ENCODE data around the gene ADORA1. TPM values are rescaled to one million over a fixed set of nuclear protein-coding genes. Genes with fewer than 3 reads are reported as not detected.

ADORA1 gene
- total RNA-seq, 1 donor from 2014 or later, result 1.8 TPM

DNA sequence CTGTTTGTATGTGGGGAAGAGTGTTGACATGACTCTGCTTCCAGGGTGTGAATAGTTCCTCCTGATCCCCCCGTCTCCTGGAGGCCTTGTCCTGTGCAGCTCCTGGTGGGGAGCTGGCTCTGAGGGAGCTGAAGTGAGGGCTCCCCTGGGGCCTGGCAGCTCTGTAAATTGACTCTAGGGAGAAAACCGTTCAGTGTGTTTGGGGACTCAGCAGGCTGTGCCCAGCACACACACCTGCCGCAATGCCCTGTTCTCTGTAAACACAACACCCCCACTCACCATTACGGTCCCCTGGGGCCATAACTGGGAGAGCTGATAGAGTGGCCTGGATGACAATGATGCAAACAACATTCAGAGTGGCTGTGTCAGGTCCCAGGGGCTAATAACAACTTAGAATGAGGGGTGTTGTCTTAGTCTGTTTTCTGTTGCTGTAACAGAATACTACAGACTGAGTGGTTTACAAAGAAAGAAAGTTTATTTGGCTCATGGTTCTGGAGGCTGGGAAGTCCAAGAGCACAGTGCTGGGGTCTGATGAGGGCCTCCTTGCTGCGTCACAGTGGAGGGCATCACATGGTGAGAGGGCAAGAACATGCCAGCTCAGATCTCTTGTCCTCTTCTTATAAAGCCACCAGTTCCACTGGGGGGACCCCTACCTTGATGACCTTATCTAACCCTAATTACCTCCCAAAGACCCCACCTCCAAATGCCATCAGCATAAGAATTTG is 15.3 kb downstream of the ADORA1 start:
- no peak for DNase-seq

DNA sequence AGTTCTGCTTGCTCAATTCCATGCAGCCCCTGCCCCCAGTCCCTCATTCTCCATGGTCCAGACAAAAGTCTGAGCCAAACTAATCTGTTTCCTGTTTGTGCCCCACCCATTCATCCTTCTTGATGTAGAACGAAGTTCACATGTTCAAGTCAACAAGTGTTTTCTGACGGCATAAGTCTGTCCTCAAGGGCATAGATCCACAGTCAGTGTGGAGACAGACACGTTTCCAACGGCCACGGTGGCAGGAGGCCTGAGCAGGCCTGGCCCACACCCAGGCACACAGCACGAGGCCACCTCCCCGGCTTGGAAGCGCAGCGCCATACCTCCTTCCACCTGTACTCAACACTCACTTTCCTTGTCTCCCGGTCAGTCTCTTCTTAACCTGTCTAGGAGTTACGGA is 16.1 kb downstream of the ADORA1 start:
- no peak for DNase-seq

GRCh38 chr1:203144661-203145060 is 17.1 kb downstream of the ADORA1 start:
- DNase-seq, result no peak

DNA sequence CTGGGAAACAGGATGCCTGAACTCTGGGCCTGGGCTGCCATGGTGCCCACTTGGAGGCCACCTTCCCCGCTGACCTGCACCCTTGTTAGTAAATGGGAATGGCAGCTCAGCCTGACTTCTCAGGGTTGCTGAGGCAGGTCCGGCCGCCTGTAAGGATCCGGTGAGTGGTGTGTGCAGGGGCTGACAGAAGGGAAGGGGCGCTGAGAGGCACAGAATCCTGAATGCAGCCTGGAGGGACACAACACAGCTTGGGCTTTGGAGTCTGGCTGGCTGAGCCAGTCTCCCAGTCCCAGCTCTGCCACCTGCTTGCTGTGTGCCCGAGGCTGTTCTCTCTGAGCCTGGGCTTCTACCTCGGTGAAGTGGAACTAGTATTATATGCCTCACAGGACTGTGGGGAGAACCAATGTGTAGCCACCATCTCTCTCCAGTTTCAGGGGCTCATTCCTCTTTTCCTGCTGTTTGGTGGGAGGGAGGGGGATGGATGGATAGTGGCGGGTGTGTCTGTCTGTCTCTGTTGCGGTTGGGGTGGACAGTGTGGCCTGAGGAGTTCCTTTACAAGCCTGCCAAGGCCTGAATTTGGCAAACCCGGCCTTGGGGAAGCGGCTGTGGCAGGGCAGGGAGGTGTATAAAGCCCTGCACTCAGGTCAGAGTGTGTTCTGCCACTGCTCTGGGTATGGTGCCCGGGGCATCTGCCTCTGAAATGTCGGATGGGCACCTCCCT is 18.0 kb downstream of the ADORA1 start:
- DNase-seq, result no peak

GRCh38 chr1:203146042-203146369 is 18.5 kb downstream of the ADORA1 start:
- no peak for DNase-seq

DNA sequence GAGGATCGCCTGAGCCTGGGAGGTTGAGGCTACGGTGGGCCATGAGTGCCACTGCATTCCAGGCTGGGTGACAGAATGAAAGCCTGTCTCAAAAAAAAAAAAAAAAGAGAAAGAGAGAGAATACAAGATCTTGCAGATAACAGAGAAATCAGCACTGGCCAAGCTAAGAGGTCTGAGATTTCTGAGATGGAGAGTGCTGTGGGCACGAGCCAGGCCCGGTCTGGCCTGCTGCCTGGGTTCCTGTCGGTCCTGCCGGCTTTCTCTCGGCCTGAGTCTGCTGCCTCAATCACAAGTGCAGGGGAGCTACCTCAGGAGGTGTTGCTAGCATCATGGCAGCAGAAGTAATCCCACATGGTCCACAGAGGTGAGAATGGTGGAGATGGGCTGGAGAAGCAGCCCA is 19.0 kb downstream of the ADORA1 start:
- no peak for DNase-seq

DNA sequence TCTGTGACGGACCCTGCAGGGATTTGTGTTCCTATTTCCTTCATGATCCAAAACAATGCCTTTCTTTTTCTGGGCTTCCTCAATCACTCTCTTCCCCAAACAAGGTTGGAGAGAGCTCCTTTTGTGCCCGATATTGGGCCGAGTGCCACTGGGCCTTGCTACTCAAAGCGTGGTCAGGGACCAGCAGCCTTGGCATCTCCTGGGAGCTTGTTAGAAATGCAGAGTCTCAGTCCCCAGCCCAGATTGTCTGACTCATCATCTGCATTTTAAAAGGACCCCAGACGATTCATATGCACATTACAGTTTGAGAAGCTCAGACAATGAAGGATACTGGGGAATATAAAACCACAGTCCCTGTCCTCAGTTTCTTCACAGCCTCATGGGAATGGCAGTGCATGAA is 19.9 kb downstream of the ADORA1 start:
- no peak for DNase-seq

GRCh38 chr1:203148127-203148526 is 20.6 kb downstream of the ADORA1 start:
- no peak for DNase-seq

DNA sequence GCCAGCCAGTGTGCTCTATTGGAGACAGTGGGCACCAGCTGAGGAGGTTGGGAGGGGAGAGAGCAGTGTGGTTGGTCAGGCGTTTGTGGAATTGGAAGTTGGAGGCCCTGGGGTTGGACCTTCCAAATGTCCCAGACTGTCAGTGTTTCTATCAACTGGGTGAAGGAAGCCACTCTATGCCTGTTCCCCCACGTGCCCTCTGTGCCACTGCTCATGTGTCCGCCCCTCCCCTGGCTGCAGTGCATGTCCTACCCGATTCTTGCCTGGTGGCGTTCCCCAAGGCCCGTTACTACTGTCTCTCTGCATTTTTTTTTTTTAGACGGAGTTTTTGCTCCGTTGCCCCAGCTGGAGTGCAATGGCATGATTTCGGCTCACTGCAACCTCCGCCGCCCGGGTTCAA is 21.1 kb downstream of the ADORA1 start:
- no peak for DNase-seq

DNA sequence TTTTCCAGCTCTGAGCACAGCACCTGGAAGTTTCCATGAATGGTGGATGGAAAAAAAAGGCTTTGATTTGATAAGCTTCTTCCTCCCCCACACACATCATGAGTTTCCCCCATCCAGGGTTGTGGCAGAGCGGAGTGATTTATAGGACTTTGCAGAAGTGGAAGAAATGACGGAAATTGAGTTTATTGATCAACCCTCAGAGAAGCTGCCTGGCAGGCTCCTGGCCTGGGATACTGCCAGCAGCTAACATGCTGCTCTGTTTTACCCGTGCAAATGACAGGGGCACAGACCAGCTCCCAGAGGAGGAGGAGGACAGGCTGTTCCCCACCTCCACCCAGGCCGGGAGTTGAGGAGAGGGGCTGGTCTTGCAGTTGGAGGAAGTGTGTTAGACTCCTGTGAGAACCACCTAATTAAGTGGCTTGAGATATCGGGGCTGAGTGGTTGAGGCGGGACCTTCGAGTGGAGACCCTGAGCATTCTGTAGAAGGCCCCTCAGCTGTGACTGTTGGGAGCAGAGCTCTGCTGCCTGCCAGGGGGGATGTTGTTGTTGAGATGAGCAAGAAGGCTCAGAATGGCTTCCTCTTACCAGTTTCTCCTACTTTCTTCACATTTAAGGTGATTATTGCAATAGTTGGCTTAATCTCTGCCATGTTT is 21.8 kb downstream of the ADORA1 start:
- DNase-seq, result no peak

GRCh38 chr1:203150511-203151297 is 23.2 kb downstream of the ADORA1 start:
- no peak for DNase-seq

DNA sequence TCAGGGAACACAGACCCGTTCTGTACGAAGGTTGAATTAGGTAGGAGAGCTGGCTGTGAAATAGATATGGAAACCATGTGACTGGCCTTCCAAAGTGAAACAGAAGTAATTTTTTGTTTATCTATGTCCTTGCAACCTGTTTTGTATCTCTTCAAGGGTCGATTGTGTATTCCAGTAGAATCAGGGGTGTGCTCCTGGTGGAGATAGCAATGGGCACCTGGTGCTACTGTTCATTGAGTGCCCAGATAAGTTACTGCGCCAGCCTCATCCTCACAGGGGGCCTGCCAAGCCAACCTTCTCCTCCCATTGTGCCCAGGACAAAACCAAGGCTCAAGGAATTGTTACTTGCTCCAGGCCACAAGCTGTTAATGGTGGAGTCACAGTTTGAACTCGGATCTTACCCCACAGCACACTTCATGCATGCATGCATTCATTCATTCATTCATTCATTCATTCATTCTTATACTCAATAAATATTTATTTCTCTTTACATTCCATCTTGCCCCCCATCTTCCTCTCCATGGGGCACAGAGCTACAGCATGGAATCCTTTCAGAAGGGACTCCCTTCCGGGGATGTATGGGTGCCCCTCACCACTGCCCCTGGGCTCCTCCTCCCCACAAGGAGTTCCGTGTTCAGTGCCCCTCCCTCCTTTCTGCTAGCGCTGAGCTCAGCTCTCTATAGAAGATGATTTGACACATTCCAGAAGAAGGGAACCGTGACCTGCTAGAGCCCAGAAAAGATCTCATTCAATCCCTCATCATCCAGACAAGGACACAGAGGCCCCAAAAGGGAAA is 24.0 kb downstream of the ADORA1 start:
- no peak for DNase-seq

DNA sequence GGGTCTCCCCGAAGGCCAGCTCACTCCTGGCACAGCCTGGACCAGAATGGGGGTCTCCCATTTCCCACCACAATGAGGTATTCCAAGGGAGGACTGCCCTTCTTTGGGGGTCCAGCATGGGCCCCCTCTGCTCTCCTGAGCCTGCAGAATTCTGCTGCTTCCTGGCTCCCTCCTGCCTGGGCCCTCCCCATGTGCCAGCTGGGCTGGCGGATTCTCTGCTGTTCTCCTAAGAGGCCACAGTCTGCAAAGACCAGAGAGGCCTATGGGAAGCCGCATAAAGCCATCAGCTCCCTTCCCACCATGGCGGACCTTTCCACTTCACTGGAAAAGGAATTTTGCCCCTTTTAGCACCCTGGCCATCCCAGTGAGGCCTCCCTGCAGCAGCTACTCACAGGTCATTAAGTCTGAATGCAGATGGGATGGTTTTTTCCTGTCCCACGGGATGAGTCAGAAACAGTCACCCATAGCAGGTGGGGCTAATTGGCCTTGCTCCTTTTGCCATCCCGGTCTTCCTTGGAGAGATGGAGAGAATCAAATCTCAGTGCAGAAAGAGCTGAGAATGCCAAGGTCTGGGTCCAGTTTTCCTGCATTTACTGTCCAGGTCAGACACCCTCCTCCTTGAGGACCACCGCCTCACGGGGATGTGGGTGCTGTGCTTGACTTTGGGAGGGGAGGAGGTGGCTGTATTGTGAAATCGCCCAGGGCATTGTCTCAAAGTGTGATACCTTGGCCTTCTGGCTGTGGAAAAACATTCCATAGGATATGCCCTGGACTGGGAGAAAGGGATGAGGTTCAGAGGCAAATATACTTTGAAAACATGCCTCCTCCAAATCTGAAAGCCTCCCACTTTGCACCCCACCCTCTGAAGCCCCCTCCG is 24.9 kb downstream of the ADORA1 start:
- DNase-seq, result no peak

- no peak for DNase-seq
Observed at GRCh38 chr1:203153051-203153988, 25.8 kb downstream of the ADORA1 start.

DNA sequence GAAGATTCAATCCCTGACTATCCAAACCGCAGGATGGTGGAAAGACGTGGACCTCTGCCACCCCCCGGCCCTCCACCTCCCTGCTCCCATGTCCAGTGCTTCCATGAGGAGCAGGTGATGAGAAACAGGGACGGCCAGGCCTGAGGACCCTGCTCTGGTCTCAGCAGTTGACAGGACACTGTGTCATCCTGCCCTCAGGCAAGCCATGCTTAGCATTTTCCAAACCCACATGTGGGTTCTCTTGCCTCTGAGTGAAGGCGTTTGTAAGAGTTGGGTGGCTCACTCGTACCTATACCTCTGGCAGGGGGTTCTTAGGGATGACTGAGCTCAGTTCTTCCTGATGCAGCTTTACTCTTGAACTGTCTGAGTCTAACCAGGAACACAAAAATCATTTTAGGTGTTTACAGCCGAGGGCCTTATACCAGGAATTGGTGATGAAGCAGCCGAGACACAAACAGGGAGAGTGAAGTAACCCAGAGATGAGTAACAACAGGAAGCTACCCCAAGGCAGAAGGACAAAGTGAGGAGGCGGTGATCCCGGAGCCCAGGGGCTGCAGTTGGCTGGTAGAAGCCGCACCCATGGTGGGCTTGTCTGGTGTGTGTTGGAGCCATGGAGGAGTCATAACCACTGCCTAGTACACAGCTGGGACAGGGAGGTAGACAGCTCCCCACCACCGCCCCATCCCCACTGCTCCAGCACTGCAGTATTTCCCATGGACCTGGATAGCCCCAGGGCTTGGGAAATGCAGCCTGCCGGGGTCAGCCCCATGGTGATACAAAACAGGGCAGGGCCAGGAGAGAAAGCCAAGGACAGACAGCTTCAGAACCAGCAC is 26.7 kb downstream of the ADORA1 start:
- DNase-seq, result no peak

- no peak for DNase-seq
Observed at GRCh38 chr1:203156280-203156679, 28.8 kb downstream of the ADORA1 start.

DNA sequence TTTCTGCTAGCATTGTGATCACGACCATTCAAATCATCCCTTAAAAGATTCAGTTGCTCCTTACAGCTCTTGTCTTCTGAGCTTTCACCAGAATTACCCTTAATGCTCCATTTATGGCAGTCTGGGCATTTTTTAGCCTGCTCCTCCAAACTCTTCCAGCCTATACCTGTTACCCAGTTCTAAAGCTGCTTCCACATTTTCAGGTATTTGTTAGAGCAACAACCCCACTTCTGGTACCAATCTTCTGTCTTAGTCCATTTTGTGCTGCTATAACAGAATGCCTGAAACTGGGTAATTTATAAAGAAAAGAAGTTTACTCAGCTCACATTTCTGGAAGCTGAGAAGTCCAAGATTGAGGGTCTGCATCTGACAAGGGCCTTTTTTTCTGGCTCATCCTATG is 30.9 kb downstream of the ADORA1 start:
- DNase-seq, result no peak

- DNase-seq, result no peak
Observed at GRCh38 chr1:203158960-203159665, 31.6 kb downstream of the ADORA1 start.
